Heart right ventricle (tissue), 16 donors: ENCODE results near the gene ANKFN1. TPM values are rescaled to one million over a fixed set of nuclear protein-coding genes. Genes with fewer than 3 reads are reported as not detected.

Experiments used
- ATAC-seq, 8 donors: fragments of 200-7000 bp; cut with Tn5 transposase; one replicate each; pipeline ENCODE4 v1.9.1; 2020; ENCODE audit warnings: mild to moderate bottlenecking in 8 of 8, moderate library complexity in 8 of 8, moderate number of reproducible peaks in 1 of 8
- DNase-seq, 2 donors: peaks; one replicate each; pipeline ENCODE4 v3.0.0-alpha.2; 2020
- H3K27ac ChIP-seq, 10 donors: fragments of 200-600 bp; sonication (generic) in 2 of 10; one replicate each; pipeline versions ENCODE4 v1.5.0 to v1.8.0; 2020 to 2022; ENCODE audit warnings: mild to moderate bottlenecking in 3 of 10
- H3K27me3 ChIP-seq, 7 donors: fragments of 200-600 bp; one replicate each; pipeline ENCODE4 v1.8.0; 2021 to 2022; ENCODE audit warnings: mild to moderate bottlenecking in 2 of 7
- H3K36me3 ChIP-seq, 9 donors: fragments of 200-600 bp; sonication (generic) in 1 of 9; one replicate each; pipeline versions ENCODE4 v1.5.0 to v1.8.0; 2020 to 2022; ENCODE audit warnings: mild to moderate bottlenecking in 2 of 9
- H3K4me1 ChIP-seq, 9 donors: fragments of 200-600 bp; sonication (generic) in 1 of 9; one replicate each; pipeline versions ENCODE4 v1.5.0 to v1.8.0; 2020 to 2022; ENCODE audit warnings: mild to moderate bottlenecking in 4 of 9
- H3K4me3 ChIP-seq, 10 donors: fragments of 200-600 bp; sonication (generic) in 2 of 10; one replicate each; pipeline versions ENCODE4 v1.5.0 to v1.8.0; 2020 to 2022; ENCODE audit warnings: mild to moderate bottlenecking in 7 of 10, moderate library complexity in 2 of 10
- H3K9me3 ChIP-seq, 11 donors: fragments of 200-600 bp in 10 of 11; sonication (generic) in 2 of 11; one replicate each; pipeline versions ENCODE4 v1.5.0 to v1.8.0; 2013 to 2022; ENCODE audit warnings: mild to moderate bottlenecking in 2 of 11, control low read depth in 1 of 11, moderate library complexity in 1 of 11
- WGBS, 2 donors: extraction: QIAGEN DNeasy Blood & Tissue Kit; methylation state at CpG; one replicate each; pipeline ENCODE4 v1.1.7; 2013; ENCODE audit warnings: inconsistent platforms in 1 of 2; 5-methylcytosine and 5-hydroxymethylcytosine counted together
- intact Hi-C, 10 donors: fragments of 100-400 bp; cut with DNase I; formaldehyde crosslinking; loops; one replicate each; pipeline versions ENCODE4 v1.11.1 to v1.14.2; 2022
- polyA plus RNA-seq, 2 donors: library from polyadenylated mRNA; stranded (reverse); fragments of 200-250 nt; gene quantifications; one replicate each; pipeline ENCODE4 v1.2.3, GENCODE V29; 2013
- total RNA-seq, 10 donors: library from RNA; stranded (reverse); fragmentation: NEBNext Ultra II Directional in 3 of 10; extraction: Animal tissue kit (Norgen Biotek cat#: 25700) in 3 of 10; gene quantifications; one replicate each; pipeline versions ENCODE4 v1.2.1 to v1.2.4, GENCODE V29; 2021 to 2023
- TF ChIP-seq, protein P1 (sequence below), 9 donors: fragments of 200-600 bp; sonication (generic) in 2 of 9; IDR thresholded peaks; one replicate each; pipeline versions ENCODE4 v1.5.0 to v1.8.0; 2021 to 2022; ENCODE audit warnings: antibody characterized with exemption in 9 of 9, mild to moderate bottlenecking in 5 of 9, moderate library complexity in 1 of 9
- donor health status: Arrhythmogenic right ventricular cardiomyopathy.
- donor health status: ischemic (EF 13 %, LVEDD 7.1; RV severe dilation, severe dysfunction).
- donor health status: healthy with polysubstance abuse.
- donor health status: DM: no; HTN: yes; CAD: no.
- donor health status: DM: no; HTN: no; CAD: no.
- donor health status: ischemic (EF 25% LVEDD 6.9; RV normal size, moderate dysfunction).
- donor health status: ischemic (EF 25% LVEDD 5.7; RV mildly dilated, moderate dysfunction).
- donor health status: healthy.
- donor health status: DM: yes; HTN: yes; CAD: no.
- donor health status: Ischemic cardiomyopathy.
- donor health status: ischemic (EF 35%, LVEDD 5.7; RV mildly dilated, moderate dysfunction).
- donor health status: nonischemic (EF 11% LVEDD 7.7; RV severe dilation, severe dysfunction).
- donor health status: DM: yes; HTN: yes; CAD: no.
- donor health status: PGD.
- donor health status: ischemic (EF 29% LVEDD 5.4; RV normal size, mild dysfunction).
- donor health status: nonischemic (EF 23%, LVEDD 6.1; RV moderate dilation, normal function).

Gene ANKFN1
- total and polyA plus RNA-seq, 12 donors: 0.01 to 0.38 TPM; not detected in 10

DNA sequence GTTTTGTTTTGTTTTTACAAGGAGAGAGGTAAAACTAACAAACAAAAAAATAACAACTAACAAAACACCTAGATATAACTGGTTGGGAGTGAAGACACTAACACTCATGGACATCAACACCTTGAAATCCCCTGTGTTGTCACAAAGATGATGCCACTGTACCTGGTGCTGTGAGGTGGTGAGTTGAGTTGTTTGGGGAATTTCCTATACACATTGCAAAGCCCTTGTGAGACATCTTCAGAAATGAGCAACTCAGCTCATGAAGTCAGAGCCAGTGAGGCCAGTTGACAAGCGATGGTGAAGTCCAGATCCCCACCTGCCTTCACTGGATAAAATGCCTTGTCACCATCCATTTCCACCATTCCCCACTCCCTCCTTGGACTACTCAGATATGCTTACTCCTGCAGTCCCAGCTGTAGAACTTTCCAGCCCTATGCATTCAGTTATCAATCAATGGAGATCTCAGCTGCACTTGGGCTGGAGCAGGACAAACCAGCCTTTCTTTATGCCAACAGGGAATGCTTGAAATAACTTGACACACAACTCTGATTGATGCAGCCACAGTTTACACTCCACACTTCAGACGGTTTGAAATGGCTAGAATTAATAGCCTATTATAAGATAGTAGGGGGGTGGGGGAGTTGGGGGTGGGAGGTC, 22.2 kb downstream of the ANKFN1 start:
- Histone ChIP-seq H3K36me3 (no peaks in the 10 kb centered on the region), H3K9me3 (no peaks in the 10 kb centered on the region), H3K27me3 (peaks cover 0 to 4% (median 0%) of the 10 kb centered on the region in 7 donors), H3K4me3 (no peak overlapping the region), H3K4me1 (peaks cover 0 to 19% (median 0%) of the 10 kb centered on the region in 9 donors), H3K27ac (no peak overlapping the region)
- DNase-seq: no peak
- WGBS, 2 donors: 41 to 51% methylated on average over 2 of the region's 2 CpGs
- ATAC-seq: no peak
- TF ChIP-seq, protein P1, sequence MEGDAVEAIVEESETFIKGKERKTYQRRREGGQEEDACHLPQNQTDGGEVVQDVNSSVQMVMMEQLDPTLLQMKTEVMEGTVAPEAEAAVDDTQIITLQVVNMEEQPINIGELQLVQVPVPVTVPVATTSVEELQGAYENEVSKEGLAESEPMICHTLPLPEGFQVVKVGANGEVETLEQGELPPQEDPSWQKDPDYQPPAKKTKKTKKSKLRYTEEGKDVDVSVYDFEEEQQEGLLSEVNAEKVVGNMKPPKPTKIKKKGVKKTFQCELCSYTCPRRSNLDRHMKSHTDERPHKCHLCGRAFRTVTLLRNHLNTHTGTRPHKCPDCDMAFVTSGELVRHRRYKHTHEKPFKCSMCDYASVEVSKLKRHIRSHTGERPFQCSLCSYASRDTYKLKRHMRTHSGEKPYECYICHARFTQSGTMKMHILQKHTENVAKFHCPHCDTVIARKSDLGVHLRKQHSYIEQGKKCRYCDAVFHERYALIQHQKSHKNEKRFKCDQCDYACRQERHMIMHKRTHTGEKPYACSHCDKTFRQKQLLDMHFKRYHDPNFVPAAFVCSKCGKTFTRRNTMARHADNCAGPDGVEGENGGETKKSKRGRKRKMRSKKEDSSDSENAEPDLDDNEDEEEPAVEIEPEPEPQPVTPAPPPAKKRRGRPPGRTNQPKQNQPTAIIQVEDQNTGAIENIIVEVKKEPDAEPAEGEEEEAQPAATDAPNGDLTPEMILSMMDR (IDR thresholded peaks at IDR 0.05): no peak
- intact Hi-C loops: no loop called here

DNA sequence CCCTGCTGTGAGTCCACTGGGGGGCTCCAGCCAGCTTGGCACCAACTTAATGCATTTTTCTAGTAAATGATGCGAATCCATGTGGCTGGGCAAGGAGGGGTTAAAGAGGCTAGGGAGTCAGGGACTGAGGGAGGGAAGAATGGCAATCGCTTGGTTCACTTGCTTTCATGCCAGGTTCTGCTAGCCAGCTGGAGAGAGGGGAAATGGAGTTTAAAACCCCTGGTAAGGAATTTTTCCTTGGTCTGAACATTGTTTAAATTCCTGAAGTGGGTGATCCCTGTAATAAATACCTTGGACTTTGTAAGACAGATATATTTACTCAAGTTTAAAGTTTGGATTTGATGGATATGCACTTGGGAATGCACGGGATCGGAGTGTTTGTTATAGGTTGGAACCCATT, 22.8 kb downstream of the ANKFN1 start:
- intact Hi-C loops: no loop called here

DNA sequence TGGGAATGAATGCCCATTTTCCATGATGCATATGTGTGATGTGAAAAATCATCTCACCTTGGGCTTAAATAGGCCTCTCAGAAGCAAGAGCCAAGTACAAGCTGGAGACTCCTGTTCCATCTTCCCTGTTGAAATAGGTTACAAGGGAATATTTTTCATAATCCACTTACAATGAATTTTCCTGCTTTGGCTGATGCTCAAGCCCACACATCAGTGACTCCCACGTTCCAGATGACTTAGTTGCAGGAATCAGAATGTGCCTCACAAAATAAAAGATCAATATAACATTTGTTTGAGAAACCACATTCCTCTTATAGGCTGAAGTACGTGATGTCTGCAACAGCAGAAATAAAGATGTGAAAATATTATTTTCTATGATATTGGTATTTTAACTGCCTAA, 24.1 kb downstream of the ANKFN1 start:
- Histone ChIP-seq H3K27ac (no peak overlapping the region), H3K36me3 (no peaks in the 10 kb centered on the region), H3K4me1 (peaks cover 0 to 19% (median 0%) of the 10 kb centered on the region in 9 donors), H3K4me3 (no peak overlapping the region), H3K9me3 (no peaks in the 10 kb centered on the region), H3K27me3 (peaks cover 0 to 4% (median 0%) of the 10 kb centered on the region in 7 donors)
- DNase-seq: no peak
- intact Hi-C loops: no loop called here
- WGBS, 2 donors: 76 to 79% methylated on average over 2 of the region's 2 CpGs
- TF ChIP-seq, protein P1 (IDR thresholded peaks at IDR 0.05): no peak
- no peak for ATAC-seq

More for the DNA sequence above, 22.8 kb downstream of the ANKFN1 start:
- Histone ChIP-seq H3K4me3 (no peak overlapping the region), H3K4me1 (peaks cover 0 to 19% (median 0%) of the 10 kb centered on the region in 9 donors), H3K9me3 (no peaks in the 10 kb centered on the region), H3K36me3 (no peaks in the 10 kb centered on the region), H3K27ac (no peak overlapping the region), H3K27me3 (peaks cover 0 to 4% (median 0%) of the 10 kb centered on the region in 7 donors)
- TF ChIP-seq, protein P1 (IDR thresholded peaks at IDR 0.05): no peak
- DNase-seq (no peak), ATAC-seq (no peak)
- WGBS, 2 donors: 58 to 59% methylated on average over 4 of the region's 4 CpGs

DNA sequence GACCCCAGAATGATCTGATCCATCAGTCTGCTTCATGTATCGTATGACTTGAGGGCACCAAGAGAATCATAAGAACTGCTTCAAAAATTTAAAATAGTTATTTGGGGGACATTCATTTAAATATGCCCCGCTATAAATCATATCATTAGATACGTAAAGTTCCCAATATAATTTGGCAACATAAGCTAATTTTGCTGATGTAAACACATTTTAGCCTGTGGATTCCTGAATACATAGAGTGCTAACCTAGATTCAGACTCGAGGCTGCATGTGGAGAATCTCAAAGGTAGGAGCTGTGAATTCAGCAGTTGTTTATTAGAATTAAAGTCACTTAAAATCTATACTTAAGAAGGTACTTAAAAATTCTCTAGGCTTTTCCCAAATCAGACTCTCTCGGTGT, 24.9 kb downstream of the ANKFN1 start:
- WGBS, 2 donors: 86 to 88% methylated on average over 5 of the region's 5 CpGs

More for the DNA sequence above, 24.9 kb downstream of the ANKFN1 start:
- ATAC-seq (no peak), DNase-seq (no peak)
- Histone ChIP-seq H3K4me3 (no peak overlapping the region), H3K36me3 (no peaks in the 10 kb centered on the region), H3K27ac (no peak overlapping the region), H3K4me1 (peaks cover 0 to 15% (median 0%) of the 10 kb centered on the region in 9 donors), H3K9me3 (no peaks in the 10 kb centered on the region), H3K27me3 (peaks cover 0 to 4% (median 0%) of the 10 kb centered on the region in 7 donors)
- TF ChIP-seq, protein P1 (IDR thresholded peaks at IDR 0.05): no peak
- intact Hi-C loops: no loop called here
